SK-N-MC (cell line): ENCODE measurements around the gene CCDC38.

Experiments used
- DNase-seq: peaks from one replicate; pipeline ENCODE4 v3.0.0-alpha.2; 2011; ENCODE audit warnings: low read depth, low spot score
- H3K27ac ChIP-seq: fragments of 200-600 bp; sonication (generic); 2 replicates; pipeline ENCODE4 v1.5.1; 2016; ENCODE audit warnings: mixed run types
- H3K36me3 ChIP-seq: fragments of 200-600 bp; sonication (generic); 2 replicates; pipeline ENCODE4 v1.6.1; 2017; ENCODE audit warnings: antibody characterized with exemption, low read length, mixed read lengths; ENCODE audit not compliant: insufficient read depth
- H3K4me3 ChIP-seq: fragments of 200-600 bp; sonication (generic); 2 replicates; pipeline ENCODE4 v1.5.1; 2016
- H3K9ac ChIP-seq: fragments of 200-600 bp; sonication (generic); 2 replicates; pipeline ENCODE4 v1.8.0; 2017; ENCODE audit warnings: mixed run types, mixed read lengths; ENCODE audit not compliant: insufficient read length
- H3K9me3 ChIP-seq: fragments of 200-600 bp; sonication (generic); 2 replicates; pipeline ENCODE4 v1.6.1; 2017; ENCODE audit warnings: low read depth, mild to moderate bottlenecking, antibody characterized with exemption, low read length, moderate library complexity, mixed read lengths
- EZH2 ChIP-seq: fragments of 200-600 bp; sonication (generic); IDR thresholded peaks from one replicate; pipeline ENCODE4 v1.6.1; 2017; ENCODE audit warnings: antibody characterized with exemption
- FOXP2 ChIP-seq: optimal IDR thresholded peaks from 2 replicates; pipeline ENCODE3; 2011; ENCODE audit warnings: mild to moderate bottlenecking, moderate library complexity; ENCODE audit not compliant: insufficient read depth; ENCODE audit errors: extremely low read length, control extremely low read depth
- POLR2AphosphoS5 ChIP-seq: IDR thresholded peaks from 2 replicates; pipeline ENCODE4 v1.6.1; 2012; ENCODE audit warnings: mild to moderate bottlenecking, low read depth, low read length, borderline replicate concordance

CCDC38 gene

GRCh38 chr12:95918194-95918993 is 24.0 kb downstream of the CCDC38 start:
- Histone ChIP-seq H3K9ac (no peak overlapping the region), H3K36me3 (no peaks in the 10 kb centered on the region), H3K9me3 (no peaks in the 10 kb centered on the region), H3K4me3 (no peak overlapping the region), H3K27ac (no peak overlapping the region)
- TF ChIP-seq POLR2AphosphoS5 (no peak), FOXP2 (no peak), EZH2 (no peak)
- DNase-seq = no peak

GRCh38 chr12:95909871-95910270 is 32.5 kb downstream of the CCDC38 start:
- Histone ChIP-seq H3K9me3 (no peaks in the 10 kb centered on the region), H3K4me3 (no peak overlapping the region), H3K27ac (no peak overlapping the region), H3K9ac (no peak overlapping the region), H3K36me3 (no peaks in the 10 kb centered on the region)
- TF ChIP-seq FOXP2 (no peak), POLR2AphosphoS5 (no peak), EZH2 (no peak)
- no peak for DNase-seq

GRCh38 chr12:95908573-95908972 is 33.8 kb downstream of the CCDC38 start:
- TF ChIP-seq FOXP2 (no peak), EZH2 (no peak), POLR2AphosphoS5 (no peak)
- no peak for DNase-seq
- no peaks in the 10 kb centered on the region for H3K36me3 ChIP-seq
- H3K4me3 ChIP-seq = no peak overlapping the region
- no peak overlapping the region for H3K9ac ChIP-seq
- H3K9me3 ChIP-seq = no peaks in the 10 kb centered on the region
- no peak overlapping the region for H3K27ac ChIP-seq

- H3K4me3 ChIP-seq = no peak overlapping the region
- no peak overlapping the region for H3K9ac ChIP-seq
- H3K36me3 ChIP-seq = no peaks in the 10 kb centered on the region
- no peak overlapping the region for H3K27ac ChIP-seq
- no peaks in the 10 kb centered on the region for H3K9me3 ChIP-seq
- no peak for TF ChIP-seq EZH2
- TF ChIP-seq FOXP2 = no peak
- TF ChIP-seq POLR2AphosphoS5 = no peak
- DNase-seq = no peak
Measured at GRCh38 chr12:95898081-95898480, 44.3 kb downstream of the CCDC38 start.

- H3K27ac ChIP-seq = no peak overlapping the region
- no peak for DNase-seq
- H3K9ac ChIP-seq = no peak overlapping the region
- no peaks in the 10 kb centered on the region for H3K36me3 ChIP-seq
- H3K9me3 ChIP-seq = no peaks in the 10 kb centered on the region
- H3K4me3 ChIP-seq = no peak overlapping the region
- no peak for TF ChIP-seq EZH2
- no peak for TF ChIP-seq POLR2AphosphoS5
- TF ChIP-seq FOXP2 = no peak
Measured at GRCh38 chr12:95896846-95897245, 45.6 kb downstream of the CCDC38 start.

GRCh38 chr12:95890958-95891357 is 51.5 kb downstream of the CCDC38 start:
- TF ChIP-seq FOXP2 (no peak), EZH2 (no peak), POLR2AphosphoS5 (no peak)
- no peak overlapping the region for H3K9ac ChIP-seq
- H3K4me3 ChIP-seq = no peak overlapping the region
- no peaks in the 10 kb centered on the region for H3K9me3 ChIP-seq
- no peak for DNase-seq
- H3K27ac ChIP-seq = no peak overlapping the region
- H3K36me3 ChIP-seq = no peaks in the 10 kb centered on the region

GRCh38 chr12:95887311-95887710 is 55.1 kb downstream of the CCDC38 start:
- no peak overlapping the region for H3K27ac ChIP-seq
- H3K9me3 ChIP-seq = 0 out of 2 replicates have a peak, but pooled peaks cover 6% of the 10 kb centered on the region
- H3K4me3 ChIP-seq = no peak overlapping the region
- no peak for DNase-seq
- no peak for TF ChIP-seq FOXP2
- no peak for TF ChIP-seq POLR2AphosphoS5
- no peak for TF ChIP-seq EZH2
- H3K9ac ChIP-seq = no peak overlapping the region
- H3K36me3 ChIP-seq = no peaks in the 10 kb centered on the region

- no peak for TF ChIP-seq POLR2AphosphoS5
- H3K4me3 ChIP-seq = no peak overlapping the region
- H3K9ac ChIP-seq = no peak overlapping the region
- H3K36me3 ChIP-seq = no peaks in the 10 kb centered on the region
- no peak overlapping the region for H3K27ac ChIP-seq
- DNase-seq = no peak
- 0 out of 2 replicates have a peak, but pooled peaks cover 6% of the 10 kb centered on the region for H3K9me3 ChIP-seq
Measured at GRCh38 chr12:95884998-95885397, 57.4 kb downstream of the CCDC38 start.

GRCh38 chr12:95882873-95883272 is 59.5 kb downstream of the CCDC38 start:
- no peak for DNase-seq

More at GRCh38 chr12:95882873-95883272, 59.5 kb downstream of the CCDC38 start:
- Histone ChIP-seq H3K9ac (no peak overlapping the region), H3K36me3 (no peaks in the 10 kb centered on the region), H3K9me3 (0 out of 2 replicates have a peak, but pooled peaks cover 6% of the 10 kb centered on the region), H3K27ac (no peak overlapping the region), H3K4me3 (no peak overlapping the region)
- TF ChIP-seq FOXP2 (no peak), EZH2 (no peak), POLR2AphosphoS5 (no peak)
